GM19023 (cell line): ENCODE results near the gene FHL5.
"Not testable (repeated sequence)": the region's sequence is repeated elsewhere in the genome, so short reads cannot be mapped to it uniquely, and the experiment has no call there.

Experiments
- ATAC-seq: cut with Tn5 transposase; IDR thresholded peaks from one replicate; pipeline ENCODE4 v1.9.1; 2021; ENCODE audit warnings: mild to moderate bottlenecking, moderate library complexity; ENCODE audit not compliant: unreplicated experiment

The FHL5 gene, protein sequence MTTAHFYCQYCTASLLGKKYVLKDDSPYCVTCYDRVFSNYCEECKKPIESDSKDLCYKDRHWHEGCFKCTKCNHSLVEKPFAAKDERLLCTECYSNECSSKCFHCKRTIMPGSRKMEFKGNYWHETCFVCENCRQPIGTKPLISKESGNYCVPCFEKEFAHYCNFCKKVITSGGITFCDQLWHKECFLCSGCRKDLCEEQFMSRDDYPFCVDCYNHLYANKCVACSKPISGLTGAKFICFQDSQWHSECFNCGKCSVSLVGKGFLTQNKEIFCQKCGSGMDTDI

DNA sequence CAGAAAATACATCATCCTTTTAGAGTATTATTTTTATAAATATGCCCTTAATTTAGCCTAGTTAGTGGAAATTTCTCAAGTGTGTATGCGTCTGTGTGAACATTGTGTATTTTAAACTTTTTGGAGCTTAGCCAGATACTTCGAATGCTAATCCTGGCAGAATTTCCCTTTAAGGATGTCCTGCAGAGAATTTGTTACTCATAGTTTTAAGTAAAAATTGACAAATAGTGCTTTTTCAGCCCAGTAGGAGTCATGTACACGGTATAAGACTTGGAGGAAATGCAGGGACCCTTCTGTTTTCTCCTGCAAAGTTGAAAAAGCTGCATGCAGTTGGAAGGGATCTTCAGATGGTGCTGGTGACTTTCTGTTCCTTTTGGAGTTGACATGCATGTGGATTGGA, at the start of gene FHL5:
TSS of gene FHL5 (plus strand) at position 243 of the 400 bp plus-strand sequence. CDS start 40,486 bp downstream, outside the sequence.
- no peak for ATAC-seq

DNA sequence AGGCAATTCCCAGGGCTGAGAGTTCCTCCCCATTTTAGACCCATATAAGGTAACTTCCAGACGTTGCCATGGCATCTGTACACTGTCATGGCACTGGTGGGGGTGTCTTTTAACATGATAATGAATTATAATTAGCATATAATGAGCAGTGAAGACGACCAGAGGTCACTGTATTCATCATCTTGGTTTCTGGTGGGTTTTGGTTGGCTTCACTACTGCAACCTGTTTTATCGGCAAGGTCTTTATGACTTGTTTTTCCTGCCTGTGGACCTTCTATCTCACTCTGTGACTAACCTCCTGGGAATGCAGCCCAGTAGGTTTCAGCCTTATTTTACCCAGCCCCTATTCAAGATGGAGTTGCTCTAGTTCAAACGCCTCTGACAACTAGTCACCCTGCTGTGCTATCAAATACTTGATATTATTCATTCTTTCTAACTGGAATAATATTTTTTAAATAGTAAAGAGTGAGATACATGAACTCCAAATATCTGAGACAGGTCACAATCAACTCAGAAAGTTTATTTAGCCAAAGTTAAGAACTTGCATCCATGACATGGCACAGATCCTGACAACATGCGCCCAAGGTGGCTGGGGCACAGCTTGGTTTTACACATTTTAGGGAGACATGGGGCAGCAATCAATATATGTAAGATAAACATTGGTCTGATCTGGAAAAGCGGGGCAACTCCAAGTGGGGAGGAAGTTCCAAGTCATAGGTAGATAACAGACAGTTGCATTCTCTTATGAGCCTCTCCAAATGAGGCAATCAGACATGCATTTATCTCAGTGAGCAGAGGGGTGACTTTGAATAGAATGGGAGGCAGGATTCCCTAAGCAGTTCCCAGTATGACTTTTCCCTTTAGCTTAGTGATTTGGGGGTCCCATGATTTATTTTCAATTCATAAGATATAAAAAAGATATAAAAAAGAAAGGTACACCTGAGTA, 42.5 kb upstream of the FHL5 start:
- ATAC-seq = no peak

DNA sequence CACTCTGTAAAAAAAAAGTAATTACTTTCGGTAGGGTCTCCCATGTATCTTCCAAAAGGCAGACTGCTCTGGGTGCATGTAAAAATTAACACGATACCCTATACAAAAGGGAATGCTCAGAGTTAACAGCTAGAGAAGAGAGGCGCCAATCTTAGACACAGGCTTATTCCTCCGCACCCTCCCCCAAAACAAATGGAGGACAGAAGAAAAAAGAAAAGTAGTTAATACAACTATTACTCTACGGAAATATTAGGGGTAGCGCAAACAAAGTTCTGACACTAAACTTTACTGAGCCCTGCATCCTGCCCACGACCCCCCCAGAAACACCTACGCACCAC, 41.7 kb upstream of the FHL5 start:
- ATAC-seq = peak; percentile 16

DNA sequence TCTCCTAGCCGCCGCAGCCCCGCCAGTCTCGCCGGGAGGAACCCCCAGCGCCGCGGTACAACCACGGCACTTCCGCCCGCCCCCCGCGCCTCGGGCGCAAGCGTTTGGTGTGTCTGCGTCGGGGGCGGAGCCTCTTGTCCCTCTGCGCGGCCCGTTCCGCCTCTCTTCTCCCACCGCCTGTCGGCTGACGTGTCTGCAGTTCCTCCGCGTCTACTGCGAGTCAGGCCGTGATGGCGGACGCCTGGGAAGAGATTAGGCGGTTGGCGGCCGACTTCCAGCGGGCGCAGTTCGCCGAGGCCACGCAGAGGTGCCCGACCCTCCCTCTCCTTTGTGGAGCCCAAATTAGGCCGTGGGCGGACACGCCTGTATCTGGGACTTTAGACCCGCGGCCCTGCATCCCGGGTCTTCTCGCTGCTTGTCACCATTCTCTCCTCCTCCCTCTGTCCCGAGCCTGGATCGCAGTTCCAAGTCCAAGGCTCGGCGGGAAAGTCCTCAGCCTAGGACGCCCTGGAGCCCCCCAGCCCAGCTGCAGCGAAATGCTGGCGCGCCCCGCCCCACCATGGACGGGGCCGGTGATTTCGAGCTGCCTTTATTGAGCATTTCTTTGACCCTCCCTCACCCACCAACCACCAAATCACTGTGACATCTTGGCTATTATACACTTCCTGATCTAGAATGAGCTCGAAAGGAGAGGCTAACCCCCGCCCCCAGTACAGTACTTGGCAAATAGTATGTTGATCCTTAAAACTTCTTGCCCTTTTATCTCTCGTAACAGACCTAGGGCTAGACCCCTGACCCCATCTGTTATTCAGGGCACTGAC, 41.1 kb upstream of the FHL5 start, which contains the start of gene UFL1:
TSS of gene UFL1 (plus strand) at position 163 of the 821 bp plus-strand sequence. CDS start at position 231, 68 bp downstream.
- peak; percentile 97 for ATAC-seq

DNA sequence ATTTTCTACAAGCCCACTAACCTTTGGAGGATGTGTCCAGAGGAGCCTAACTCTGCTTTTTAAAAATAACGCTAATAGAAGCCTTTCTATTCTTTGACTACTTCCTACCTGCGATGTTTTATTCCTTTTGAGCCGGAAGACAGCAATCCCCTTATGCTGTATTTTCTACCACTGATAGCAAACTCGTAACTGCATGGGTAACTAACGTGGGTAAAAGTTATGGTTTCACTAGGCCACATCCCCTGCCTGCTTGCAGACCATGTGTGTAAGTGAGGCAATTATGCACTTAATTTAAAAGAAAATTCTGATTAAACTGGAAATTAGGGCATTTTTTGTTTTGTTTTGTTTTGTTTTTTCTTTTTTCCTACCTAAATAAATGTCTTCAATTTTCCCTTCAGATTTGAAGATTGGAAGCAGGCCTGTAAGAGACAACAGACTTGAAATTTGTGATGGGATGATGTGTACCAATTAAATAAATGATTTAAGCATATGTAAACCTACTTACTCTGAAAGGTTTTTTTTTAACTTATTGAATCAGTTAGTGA, 40.4 kb upstream of the FHL5 start:
- peak; percentile 21 for ATAC-seq

DNA sequence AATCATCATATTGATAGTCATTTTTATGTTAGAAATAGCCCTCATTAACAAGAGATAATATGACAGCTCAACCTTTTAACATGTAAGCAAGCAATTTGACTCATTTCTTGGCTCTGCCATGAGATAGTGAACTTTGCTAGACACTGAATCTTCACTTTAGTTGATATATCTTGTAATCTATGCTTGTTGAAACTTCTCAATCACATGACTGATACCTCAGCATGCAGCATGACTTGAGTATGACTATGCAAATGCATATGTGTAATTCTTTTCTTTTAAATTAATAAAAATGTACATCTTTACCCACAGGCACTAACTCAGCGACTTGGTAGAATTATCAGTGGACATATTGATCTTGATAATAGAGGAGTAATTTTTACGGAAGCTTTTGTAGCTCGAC, 34.7 kb upstream of the FHL5 start:
- ATAC-seq = no peak

DNA sequence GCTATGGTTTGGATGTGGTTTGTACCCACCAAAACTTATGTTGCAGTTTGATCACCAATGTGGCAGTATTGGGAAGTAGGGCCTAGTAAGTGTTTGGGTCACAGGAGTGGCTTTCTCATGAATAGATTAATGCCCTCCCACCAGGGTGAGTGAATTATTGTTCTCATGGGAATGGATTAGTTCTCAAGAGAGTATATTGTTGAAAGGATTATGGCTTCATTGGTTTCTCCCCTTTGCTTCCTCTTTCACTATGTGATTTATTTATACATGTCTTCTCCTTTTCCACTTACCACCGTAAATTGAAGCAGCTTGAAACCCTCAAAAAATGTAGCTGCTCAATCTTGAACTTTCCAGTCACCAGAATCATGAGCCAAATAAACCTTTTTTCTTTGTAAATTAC, 30.5 kb upstream of the FHL5 start:
- no peak for ATAC-seq

DNA sequence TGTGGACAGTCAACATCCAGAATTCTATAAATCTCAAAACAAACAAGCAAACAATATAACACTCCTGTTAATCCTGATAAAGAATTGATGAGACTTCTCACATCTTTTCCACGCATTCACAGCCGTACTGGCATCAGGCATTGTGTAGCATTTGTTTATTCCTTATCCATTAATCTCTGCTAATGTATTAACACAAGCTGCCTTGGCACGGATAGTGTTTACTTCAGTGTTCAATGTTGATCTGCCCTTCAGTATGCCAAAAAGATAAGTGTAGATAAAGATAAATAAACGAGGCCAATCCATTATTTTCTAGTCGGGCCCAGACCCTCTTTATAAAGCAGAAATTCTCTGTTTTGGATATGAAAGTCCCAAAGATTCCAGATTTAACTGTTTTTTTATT, 25.2 kb upstream of the FHL5 start:
- ATAC-seq = no peak

DNA sequence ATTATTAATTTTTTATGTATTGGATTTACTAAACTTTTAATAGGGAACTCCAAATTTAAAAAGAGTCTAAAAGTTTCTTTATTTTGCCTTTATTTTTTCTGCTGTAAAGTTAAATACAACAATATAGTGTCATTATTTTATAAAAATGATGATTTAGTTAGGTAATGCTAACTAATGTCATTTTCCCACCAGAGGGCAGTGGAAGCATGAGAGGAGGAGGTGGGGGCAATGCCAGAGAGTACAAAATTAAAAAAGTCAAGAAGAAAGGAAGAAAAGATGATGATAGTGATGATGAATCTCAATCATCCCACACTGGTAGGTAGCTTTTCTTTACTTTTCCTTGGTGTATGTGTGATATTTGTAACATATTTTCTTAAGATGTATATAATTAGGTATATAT, 20.2 kb upstream of the FHL5 start:
- no peak for ATAC-seq

DNA sequence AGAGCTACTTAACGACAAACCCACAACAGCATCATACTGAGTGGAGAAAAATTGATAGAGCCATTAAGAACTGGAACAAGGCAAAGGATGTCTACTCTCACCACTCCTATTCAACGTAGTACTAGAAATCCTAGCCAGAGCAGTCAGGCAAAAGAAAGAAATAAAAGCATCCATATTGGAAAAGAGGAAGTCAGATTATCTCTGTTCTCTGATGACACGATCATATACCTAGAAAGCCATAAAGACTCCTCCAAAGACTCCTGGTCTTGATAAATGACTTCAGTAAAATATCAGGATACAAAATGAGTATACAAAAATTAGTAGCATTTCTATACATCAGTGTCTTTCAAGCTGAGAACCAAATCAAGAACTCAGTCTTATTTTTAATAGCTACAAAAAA, 17.0 kb upstream of the FHL5 start:
- ATAC-seq = no peak

DNA sequence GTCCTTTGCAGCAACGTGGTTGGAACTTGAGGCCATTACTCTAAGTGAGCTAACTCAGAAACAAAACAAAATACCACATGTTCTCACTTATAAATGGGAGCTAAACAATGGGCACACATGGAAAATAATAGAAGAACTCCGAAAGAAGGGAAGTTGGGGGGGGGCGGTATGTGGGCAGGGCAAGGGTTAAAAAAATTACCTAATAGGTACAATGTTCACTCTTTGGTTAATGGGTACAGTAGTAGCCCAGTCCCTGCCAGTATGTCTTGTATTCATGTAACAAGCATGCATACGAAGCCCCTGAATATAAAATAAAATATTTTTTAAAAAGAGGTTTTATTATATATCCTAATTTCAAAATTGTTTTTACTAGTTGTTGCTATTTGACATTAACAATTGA, 15.3 kb upstream of the FHL5 start:
- ATAC-seq = no peak

DNA sequence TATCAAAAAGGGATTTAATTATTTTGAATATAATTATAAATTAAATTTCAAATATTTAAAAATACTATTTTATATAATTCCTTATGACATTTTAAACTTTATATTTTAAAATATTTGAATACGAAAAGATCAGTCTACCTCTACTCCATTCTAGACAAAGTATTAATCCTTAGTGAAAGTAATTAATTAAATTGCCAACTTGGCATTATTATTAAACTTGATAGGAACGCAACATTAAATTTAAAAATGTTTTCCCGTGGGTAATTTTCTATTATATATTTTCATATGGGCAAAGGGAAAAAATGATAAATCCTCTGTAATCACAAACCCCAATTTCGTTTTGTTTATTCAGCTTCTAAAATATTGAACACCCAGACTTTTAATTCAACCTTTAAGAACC, 8.4 kb upstream of the FHL5 start:
- no peak for ATAC-seq

DNA sequence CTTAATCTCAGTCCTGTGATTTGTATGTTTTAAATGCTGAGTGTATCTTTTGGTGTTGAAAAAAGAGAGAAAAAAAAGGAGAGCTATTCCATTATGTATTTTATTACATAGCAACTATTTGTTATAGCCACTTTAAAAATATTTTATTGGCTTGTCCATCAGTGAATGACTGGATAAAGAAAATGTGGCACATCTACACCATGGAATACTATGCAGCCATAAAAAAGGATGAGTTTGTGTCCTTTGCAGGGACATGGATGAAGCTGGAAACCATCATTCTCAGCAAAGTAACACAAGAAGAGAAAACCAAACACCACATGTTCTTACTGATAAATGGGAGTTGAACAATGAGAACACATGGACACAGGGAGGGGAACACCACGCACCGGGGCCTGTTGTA, 3.2 kb upstream of the FHL5 start:
- not testable (repeated sequence) for ATAC-seq

DNA sequence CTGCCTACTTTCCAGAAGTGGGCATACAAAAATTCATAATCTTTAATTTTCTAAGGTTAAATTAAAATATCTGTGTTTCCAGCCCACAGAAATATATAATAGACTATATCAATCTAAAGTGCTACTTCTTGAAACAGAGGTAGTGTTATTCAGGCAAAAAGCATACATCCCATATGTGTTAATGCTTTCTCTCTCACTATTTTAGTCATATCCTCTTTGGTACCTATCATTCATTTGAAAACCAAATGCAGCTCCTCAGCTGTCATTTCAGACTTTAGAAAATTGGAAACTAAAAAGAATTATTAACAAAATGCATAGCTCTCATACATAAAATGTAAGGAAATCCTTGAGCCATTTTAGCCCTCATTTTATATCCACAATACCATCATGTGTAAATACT, 925 bp downstream of the FHL5 start:
- no peak for ATAC-seq

DNA sequence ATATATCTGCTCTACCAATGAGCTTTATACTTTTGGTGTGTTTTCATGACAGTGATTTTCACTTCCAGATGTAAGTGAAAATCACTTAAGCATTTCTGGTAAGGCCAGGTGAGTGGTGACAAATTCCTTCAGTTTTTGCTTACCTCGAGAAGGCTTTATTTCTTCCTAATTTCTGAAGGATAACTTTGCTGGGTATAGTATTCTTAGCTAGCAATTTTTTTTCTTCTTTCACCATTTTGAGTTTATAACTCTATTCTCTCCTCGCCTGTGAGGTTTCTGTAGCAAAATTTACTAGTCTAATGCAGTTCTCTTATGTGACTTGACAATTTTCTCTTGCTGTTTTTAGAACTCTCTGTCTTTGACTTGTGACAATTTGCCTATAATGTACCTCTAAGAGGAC, 7.1 kb downstream of the FHL5 start:
- no peak for ATAC-seq

DNA sequence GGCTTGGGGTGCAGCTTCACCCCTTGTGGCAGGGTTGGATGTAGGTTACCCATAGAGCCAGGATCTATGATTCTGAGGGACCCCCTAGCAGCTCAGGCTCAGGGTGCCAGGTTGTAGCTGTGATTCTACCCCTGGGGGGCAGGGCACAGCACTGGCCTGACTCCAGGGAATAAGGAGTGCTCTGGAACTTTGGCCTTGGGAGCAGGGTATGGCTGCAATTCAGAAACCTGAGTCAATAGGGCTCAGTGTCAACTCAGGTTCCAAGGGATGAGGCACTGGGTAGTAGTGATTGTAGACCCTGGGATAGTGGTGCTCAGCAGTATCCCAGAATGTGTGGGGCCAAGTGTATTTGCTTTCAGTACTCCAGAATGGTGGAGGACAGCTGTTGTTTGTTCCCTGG, 8.6 kb downstream of the FHL5 start:
- ATAC-seq = no peak

DNA sequence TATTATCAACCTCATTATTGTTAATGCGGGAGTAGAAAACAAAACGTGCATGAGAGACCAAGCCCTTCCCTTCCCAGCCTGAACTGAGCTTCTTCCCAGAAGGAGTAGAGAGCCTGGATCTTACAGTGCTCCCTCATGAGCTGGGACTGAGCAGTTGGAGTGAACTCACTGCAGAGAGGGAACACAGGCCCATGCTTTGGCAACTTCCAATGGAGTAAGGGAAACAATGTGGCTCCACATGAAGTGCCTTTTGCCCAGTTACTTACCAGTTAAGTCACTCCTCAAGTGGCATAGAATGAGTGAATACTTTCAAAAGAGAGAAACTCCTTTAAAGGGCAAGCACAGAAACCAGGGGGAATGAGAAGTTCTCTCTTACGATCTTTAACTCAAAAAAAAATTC, 12.4 kb downstream of the FHL5 start:
- no peak for ATAC-seq

DNA sequence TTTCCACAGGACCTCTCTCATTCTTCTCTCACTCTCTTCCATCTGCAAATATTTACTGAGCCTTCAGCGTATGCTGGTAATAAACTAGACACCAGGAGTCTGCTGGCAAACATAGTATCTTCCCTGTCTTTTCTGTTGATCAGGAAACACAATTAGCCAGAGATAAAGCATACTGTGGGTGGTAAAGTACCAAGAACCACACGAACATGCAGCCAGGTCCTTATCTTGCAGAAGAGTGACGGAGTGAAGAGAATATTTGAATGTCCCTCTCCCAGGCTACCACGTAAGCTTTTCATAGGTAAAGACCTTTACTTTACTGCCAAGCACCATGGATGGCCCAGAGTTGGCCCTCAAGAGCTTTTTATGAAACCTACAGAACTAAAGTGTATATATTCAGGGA, 13.3 kb downstream of the FHL5 start:
- no peak for ATAC-seq

DNA sequence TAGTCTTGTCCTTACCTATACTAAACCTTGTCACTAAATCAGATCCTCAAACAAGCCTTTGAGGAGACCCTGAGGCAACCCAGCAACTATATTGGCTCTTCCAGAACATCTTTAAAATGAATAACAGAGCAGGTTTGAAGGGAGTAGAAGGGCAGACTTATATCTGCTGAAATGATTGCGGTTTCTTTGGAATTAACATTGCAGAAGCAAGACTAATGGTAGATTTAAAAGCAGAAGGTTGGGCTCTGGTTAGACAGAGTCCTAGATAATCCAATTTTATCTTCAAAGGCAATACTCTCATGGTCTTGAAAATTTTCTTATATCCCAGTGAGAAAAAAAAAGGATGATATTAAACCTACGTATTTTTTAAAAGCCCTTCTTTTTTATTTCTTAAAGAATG, 19.1 kb downstream of the FHL5 start:
- ATAC-seq = no peak

DNA sequence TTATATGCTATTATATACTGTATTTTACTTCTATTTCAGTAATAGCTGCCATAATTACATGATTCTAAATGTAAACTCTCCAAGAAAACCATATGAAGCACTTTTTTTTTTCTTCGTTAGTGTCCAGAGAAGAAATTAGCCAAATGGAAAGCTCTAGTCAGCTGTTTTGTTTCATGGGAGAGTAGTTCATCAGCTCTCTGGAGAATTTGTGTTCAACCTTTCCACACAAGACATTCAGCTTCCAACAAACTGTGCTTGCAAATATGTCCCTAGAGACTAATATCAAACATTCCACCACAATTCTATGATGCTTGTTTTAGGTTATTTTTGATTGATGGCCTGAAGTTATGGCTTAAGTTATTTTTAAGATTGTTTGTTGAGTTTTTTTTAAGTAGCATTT, 19.5 kb downstream of the FHL5 start:
- no peak for ATAC-seq

DNA sequence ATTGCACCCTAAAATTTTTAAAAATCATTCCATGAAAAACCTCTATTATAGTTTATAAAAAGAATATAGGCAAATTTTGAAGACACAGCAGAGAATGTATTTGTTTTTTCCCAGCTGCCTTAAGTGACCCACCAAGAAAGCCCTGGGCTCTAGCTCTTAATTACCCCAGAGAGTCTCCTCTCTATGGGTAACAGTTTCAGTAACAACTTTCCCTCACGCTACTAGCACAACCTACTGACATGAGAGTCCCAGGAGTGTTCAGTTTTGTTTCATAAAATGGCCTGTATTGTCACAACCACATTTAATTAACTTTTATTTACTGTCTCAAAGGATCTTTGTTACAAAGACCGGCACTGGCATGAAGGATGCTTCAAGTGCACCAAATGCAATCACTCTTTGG, 41.5 kb downstream of the FHL5 start:
- no peak for ATAC-seq
